K562 (cell line): ENCODE measurements around the gene AP1M1. TPM values are rescaled to one million over a fixed set of nuclear protein-coding genes. Genes with fewer than 3 reads are reported as not detected.

Experiments used
- ATAC-seq: fragments of 200-7000 bp; cut with Tn5 transposase; 3 replicates; pipeline ENCODE4 v1.9.1; 2020; ENCODE audit warnings: moderate library complexity
- BruUV-seq: library from RNA; stranded (reverse); fragments of 400-500 nt; replicated peaks from 2 replicates; lab custom pipeline; 2021; lab: Mats Ljungman, UMichigan
- CTCF ChIA-PET: fragments of 300-600 bp; formaldehyde crosslinking; extraction: SDS; loops from one replicate; lab custom pipeline; 2021; ENCODE audit warnings: low intra/inter-chr PET ratio; lab: Yijun Ruan, JAX
- POLR2A ChIA-PET: fragments of 300-600, 350-650 bp; sonication (Branson Sonifier 250); formaldehyde crosslinking; extraction: SDS; loops from one replicate; lab custom pipeline; 2021; ENCODE audit warnings: antibody characterized with exemption, inconsistent platforms; lab: Yijun Ruan, JAX
- DNase-seq, 4 experiments: peaks; one replicate each; pipeline versions ENCODE4 v3.0.0 to v3.0.0-alpha.2; 2011 to 2018; ENCODE audit warnings: low spot score in 3 of 4, mixed read lengths in 3 of 4; ENCODE audit errors: extremely low read depth in 1 of 4
- FAIRE-seq: peaks from 2 replicates; lab custom pipeline; 2011; peaks lifted over from hg19 to GRCh38; lab: Jason Lieb, UNC
- H2AFZ ChIP-seq: 2 replicates; pipeline ENCODE4 v1.6.0; 2011; ENCODE audit warnings: low read depth, low read length, control low read depth, inconsistent platforms
- H3K27ac ChIP-seq: fragments of 200-600 bp; 3 replicates; pipeline ENCODE4 v1.8.0; 2011; ENCODE audit warnings: low read depth, mild to moderate bottlenecking, control low read depth, inconsistent platforms, low read length, moderate library complexity, mixed read lengths; ENCODE audit errors: extremely low read depth
- H3K27me3 ChIP-seq, 2 experiments: fragments of 300-600 bp in 1 of 2; 2 replicates in 1 of 2; 3 replicates in 1 of 2; pipeline versions ENCODE4 v1.6.0 to v1.8.0; 2011; ENCODE audit warnings: inconsistent platforms in 2 of 2, low read length in 2 of 2, mild to moderate bottlenecking in 1 of 2, mixed read lengths in 1 of 2, moderate library complexity in 1 of 2; ENCODE audit not compliant: control insufficient read depth in 2 of 2, insufficient read depth in 2 of 2
- H3K36me3 ChIP-seq: fragments of 300-600 bp; 3 replicates; pipeline ENCODE4 v1.8.0; 2011; ENCODE audit warnings: mild to moderate bottlenecking, low read length, inconsistent platforms; ENCODE audit not compliant: control insufficient read depth, insufficient read depth
- H3K4me1 ChIP-seq, 2 experiments: fragments of 200-600 bp in 1 of 2; replicated peaks in 1 of 2; 2 replicates in 1 of 2; 3 replicates in 1 of 2; pipeline versions ENCODE4 v1.5.1 to v1.8.0; 2011; ENCODE audit warnings: inconsistent platforms in 2 of 2, low read length in 2 of 2, mild to moderate bottlenecking in 1 of 2, mixed read lengths in 1 of 2, moderate library complexity in 1 of 2; ENCODE audit not compliant: control insufficient read depth in 2 of 2, insufficient read depth in 2 of 2
- H3K4me2 ChIP-seq: 2 replicates; pipeline ENCODE4 v1.6.1; 2011; ENCODE audit warnings: low read length, control low read depth, inconsistent platforms, mixed read lengths; ENCODE audit not compliant: insufficient read depth
- H3K4me3 ChIP-seq: fragments of 200-600 bp; sonication (generic), shearing (Covaris generic); 2 replicates; pipeline ENCODE4 v1.5.1; 2016; ENCODE audit warnings: control low read depth, inconsistent platforms
- H3K79me2 ChIP-seq: fragments of 200-600 bp; 3 replicates; pipeline ENCODE4 v1.8.0; 2011; ENCODE audit warnings: low read length, inconsistent platforms; ENCODE audit not compliant: control insufficient read depth, insufficient read depth
- H3K9ac ChIP-seq, 2 experiments: 2 replicates each; pipeline versions ENCODE4 v1.6.0 to v1.6.1; 2011; ENCODE audit warnings: low read depth in 2 of 2, low read length in 2 of 2, control low read depth in 1 of 2, inconsistent platforms in 1 of 2, mild to moderate bottlenecking in 1 of 2, mixed read lengths in 1 of 2; ENCODE audit not compliant: insufficient read depth in 1 of 2
- H3K9me1 ChIP-seq: one replicate; pipeline ENCODE4 v1.6.0; 2011; ENCODE audit warnings: inconsistent platforms, mild to moderate bottlenecking, low read length, moderate library complexity; ENCODE audit not compliant: control insufficient read depth, insufficient read depth
- H3K9me3 ChIP-seq: replicated peaks from 2 replicates; pipeline ENCODE4 v1.5.1; 2011; ENCODE audit warnings: low read depth, low read length, inconsistent platforms; ENCODE audit not compliant: control insufficient read depth, insufficient read depth
- H4K20me1 ChIP-seq: replicated peaks from 2 replicates; pipeline ENCODE4 v1.6.1; 2011; ENCODE audit warnings: low read length, inconsistent platforms, mixed read lengths; ENCODE audit not compliant: control insufficient read depth, insufficient read depth
- PHF8 ChIP-seq: fragments of 200-600 bp; sonication (generic); IDR thresholded peaks from 2 replicates; pipeline ENCODE4 v1.6.1; 2012; ENCODE audit warnings: mixed run types, mild to moderate bottlenecking, inconsistent platforms, low read length, moderate library complexity, borderline replicate concordance
- SIRT6 ChIP-seq: IDR thresholded peaks from one replicate; pipeline ENCODE4 v1.6.1; 2012; ENCODE audit warnings: low read depth, mild to moderate bottlenecking, control low read depth, inconsistent platforms, low read length, moderate library complexity
- WGBS: fragments of 100-300 bp; shearing (Covaris generic); methylation state at CpG from one replicate; pipeline ENCODE4 v1.1.6; 2016; ENCODE audit warnings: low coverage, mixed read lengths; ENCODE audit not compliant: insufficient coverage; ENCODE audit errors: missing lambda C conversion rate; 5-methylcytosine and 5-hydroxymethylcytosine counted together
- in situ Hi-C: fragments of 300-500 bp; cut with MboI; formaldehyde crosslinking; loops from 4 replicates; pipeline ENCODE4 v1.15.0; 2018; ENCODE audit warnings: inconsistent platforms, mixed read lengths
- intact Hi-C: fragments of 100-400 bp; cut with micrococcal nuclease; formaldehyde crosslinking; loops from 2 replicates; pipeline ENCODE4 v1.14.2; 2022
- polyA plus RNA-seq, 8 experiments: library from polyadenylated mRNA; depleted of rRNA in 4 of 8; stranded (reverse) in 5 of 8; unstranded in 3 of 8; fragments of >200 nt; fragmentation: Nextera tagmentation in 2 of 8; fragmentation: Illumina TruSeq in 1 of 8; extraction: Ambion mirVana in 2 of 8; extraction: Trizol in 1 of 8; gene quantifications; 2 replicates each; pipeline versions ENCODE4 v1.2.1 to v1.2.3, GENCODE V29; 2011 to 2014; ENCODE audit warnings: inconsistent platforms in 1 of 8, missing spikeins in 1 of 8
- total RNA-seq, 7 experiments: library from RNA; depleted of rRNA in 6 of 7; stranded (reverse); fragments of >200 nt in 6 of 7; fragmentation: Illumina TruSeq in 2 of 7; extraction: Trizol in 2 of 7; gene quantifications; 2 replicates each; pipeline versions ENCODE4 v1.2.1 to v1.2.3, GENCODE V29; 2011 to 2021; ENCODE audit warnings: low replicate concordance in 1 of 7
- TF ChIP-seq, protein P1 (sequence below), 2 experiments: IDR thresholded peaks; 2 replicates each; pipeline ENCODE4 v1.6.1; 2012; ENCODE audit warnings: improper control_type of control experiment in 2 of 2, low read depth in 2 of 2, low read length in 2 of 2, borderline replicate concordance in 1 of 2
- TF ChIP-seq, protein P2 (sequence below): fragments of 200-800 bp; sonication (Bioruptor generic); IDR thresholded peaks from 2 replicates; pipeline ENCODE4 v1.6.1; 2017; ENCODE audit warnings: missing genetic modification characterization, missing compliant biosample characterization

Gene AP1M1
- total and polyA plus RNA-seq, 9 of the 15 experiments (the other 6 are each of a cell fraction or from before 2014, with no cell fraction given), result 0.87 to 56.2 (median 29.1) TPM

DNA sequence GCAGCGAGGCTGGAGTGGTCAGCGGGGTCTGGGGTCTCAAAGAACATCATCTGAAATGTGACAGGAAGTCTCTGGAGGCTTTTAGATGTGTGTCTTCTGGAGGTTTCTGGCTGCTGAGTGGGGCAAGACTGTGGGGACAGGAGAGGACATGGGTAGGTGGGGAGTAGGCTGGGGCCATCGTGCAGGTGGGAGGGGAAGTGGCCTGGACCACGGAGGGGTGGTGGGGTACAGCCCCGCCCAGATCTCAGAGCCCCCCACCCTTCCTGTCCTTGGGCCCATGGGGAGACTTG lies 6.2 kb downstream of the AP1M1 start (continued):
- TF ChIP-seq, protein P1, sequence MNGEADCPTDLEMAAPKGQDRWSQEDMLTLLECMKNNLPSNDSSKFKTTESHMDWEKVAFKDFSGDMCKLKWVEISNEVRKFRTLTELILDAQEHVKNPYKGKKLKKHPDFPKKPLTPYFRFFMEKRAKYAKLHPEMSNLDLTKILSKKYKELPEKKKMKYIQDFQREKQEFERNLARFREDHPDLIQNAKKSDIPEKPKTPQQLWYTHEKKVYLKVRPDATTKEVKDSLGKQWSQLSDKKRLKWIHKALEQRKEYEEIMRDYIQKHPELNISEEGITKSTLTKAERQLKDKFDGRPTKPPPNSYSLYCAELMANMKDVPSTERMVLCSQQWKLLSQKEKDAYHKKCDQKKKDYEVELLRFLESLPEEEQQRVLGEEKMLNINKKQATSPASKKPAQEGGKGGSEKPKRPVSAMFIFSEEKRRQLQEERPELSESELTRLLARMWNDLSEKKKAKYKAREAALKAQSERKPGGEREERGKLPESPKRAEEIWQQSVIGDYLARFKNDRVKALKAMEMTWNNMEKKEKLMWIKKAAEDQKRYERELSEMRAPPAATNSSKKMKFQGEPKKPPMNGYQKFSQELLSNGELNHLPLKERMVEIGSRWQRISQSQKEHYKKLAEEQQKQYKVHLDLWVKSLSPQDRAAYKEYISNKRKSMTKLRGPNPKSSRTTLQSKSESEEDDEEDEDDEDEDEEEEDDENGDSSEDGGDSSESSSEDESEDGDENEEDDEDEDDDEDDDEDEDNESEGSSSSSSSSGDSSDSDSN (IDR thresholded peaks at IDR 0.05; ENCODE audit: borderline replicate concordance in 1 of 2, low read depth in 2 of 2, low read length in 2 of 2), result no peak
- TF ChIP-seq SIRT6, result no peak
- TF ChIP-seq, protein P2, sequence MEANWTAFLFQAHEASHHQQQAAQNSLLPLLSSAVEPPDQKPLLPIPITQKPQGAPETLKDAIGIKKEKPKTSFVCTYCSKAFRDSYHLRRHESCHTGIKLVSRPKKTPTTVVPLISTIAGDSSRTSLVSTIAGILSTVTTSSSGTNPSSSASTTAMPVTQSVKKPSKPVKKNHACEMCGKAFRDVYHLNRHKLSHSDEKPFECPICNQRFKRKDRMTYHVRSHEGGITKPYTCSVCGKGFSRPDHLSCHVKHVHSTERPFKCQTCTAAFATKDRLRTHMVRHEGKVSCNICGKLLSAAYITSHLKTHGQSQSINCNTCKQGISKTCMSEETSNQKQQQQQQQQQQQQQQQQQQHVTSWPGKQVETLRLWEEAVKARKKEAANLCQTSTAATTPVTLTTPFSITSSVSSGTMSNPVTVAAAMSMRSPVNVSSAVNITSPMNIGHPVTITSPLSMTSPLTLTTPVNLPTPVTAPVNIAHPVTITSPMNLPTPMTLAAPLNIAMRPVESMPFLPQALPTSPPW (CRISPR knock-in tag), result no peak

DNA sequence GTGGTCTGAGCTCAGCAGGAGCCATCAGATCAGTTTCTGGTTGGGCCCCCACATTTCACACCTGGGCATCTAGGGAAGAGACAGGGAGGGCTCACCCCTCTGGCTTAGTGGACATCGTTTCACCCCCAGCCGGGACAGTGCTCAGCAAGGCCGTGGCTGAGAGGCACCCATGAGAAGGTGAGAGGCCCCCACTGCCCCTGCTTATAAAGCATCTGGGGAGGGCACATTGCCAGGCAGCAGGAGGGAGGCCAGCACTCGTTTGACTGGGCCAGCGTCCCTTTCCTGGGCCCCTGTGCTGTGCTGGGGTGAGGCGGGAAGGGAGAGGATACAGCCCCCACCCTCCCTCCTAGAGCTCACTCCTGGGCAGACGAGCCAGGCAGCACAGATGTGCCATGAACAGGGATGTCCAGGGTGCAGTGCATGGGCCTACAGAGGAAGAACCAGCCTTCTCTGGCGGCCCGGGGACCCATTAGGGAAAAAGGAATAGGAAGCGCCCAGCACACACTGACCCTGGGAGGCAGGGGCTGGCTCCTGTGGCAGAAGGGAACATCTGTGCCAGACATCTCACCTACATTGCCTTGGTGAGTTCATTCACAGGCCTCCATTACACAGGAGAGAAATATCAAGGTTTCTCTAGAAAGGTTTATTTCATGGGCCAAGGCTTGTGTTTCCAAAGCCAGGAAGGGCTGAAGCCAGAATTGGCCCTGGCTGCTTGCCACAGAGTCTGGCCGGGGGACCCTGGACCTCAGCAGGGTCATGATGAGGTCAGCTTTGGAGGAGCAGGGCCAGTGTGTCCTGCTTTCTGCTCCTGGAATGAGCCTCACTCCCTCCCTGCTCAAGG lies 7.7 kb downstream of the AP1M1 start:
- Histone ChIP-seq H4K20me1 (no peaks in the 10 kb centered on the region), H3K4me2 (no peak overlapping the region), H3K27ac (no peak overlapping the region), H3K36me3 (peaks cover 47% of the 10 kb centered on the region; the same call in 2 of the 3 replicates), H3K9ac (no peak overlapping the region; a peak in 1 of 4 replicates), H3K9me3 (no peaks in the 10 kb centered on the region), H3K27me3 (no peaks in the 10 kb centered on the region), H3K4me3 (no peak overlapping the region), H3K9me1 (peaks cover 4% of the 10 kb centered on the region), H3K79me2 (no peaks in the 10 kb centered on the region), H2AFZ (no peak overlapping the region), H3K4me1 (peaks cover 0 to 19% of the 10 kb centered on the region in 2 experiments; a peak in 3 of 5 replicates)
- no peak for ATAC-seq
- no peak for FAIRE-seq
- in situ Hi-C loops, result no loop called here
- POLR2A ChIA-PET, result no interaction called here
- WGBS, result 79% methylated on average over 9 of the region's 11 CpGs
- CTCF ChIA-PET, result no interaction called here
- no TSS peak for BruUV-seq
- DNase-seq, result no peak
- no peak for TF ChIP-seq PHF8
- intact Hi-C loops, result no loop called here
